NT2/D1 (cell line): ENCODE results near the gene FTO.

Source experiments
- SUZ12 ChIP-seq: IDR thresholded peaks from 2 replicates; pipeline ENCODE4 v1.6.1; 2011; ENCODE audit not compliant: insufficient read length, insufficient read depth; ENCODE audit errors: extremely low read depth
- YY1 ChIP-seq: IDR thresholded peaks from 2 replicates; pipeline ENCODE4 v1.6.1; 2011; ENCODE audit not compliant: insufficient read length, insufficient read depth

DNA sequence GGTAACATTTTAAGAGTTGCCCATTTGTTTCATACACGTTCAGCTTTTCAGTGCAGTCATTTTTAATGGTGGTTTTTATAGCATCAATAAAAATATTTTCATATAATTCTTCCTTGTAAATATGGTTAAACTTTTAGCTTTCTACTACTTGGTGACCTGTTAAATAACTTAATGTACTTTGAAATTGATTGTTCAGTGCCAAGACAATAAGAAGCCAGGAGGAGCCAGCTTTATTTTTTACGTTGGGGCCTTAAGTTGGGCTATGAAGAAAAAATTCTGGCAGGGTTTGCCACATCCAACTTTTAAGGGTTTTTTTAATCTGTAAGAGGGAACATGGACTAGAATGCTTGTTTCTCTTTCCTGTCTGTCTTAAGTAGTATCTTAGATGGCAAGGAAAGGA is 284.2 kb downstream of the FTO start:
- no peak for TF ChIP-seq SUZ12
- no peak for TF ChIP-seq YY1
